ENCODE measurements around the gene TSFM. TPM values are rescaled to one million over a fixed set of nuclear protein-coding genes. Genes with fewer than 3 reads are reported as not detected.

Gene TSFM
- total RNA-seq, 4 donors from 2014 or later, result 18.5 to 37.2 (median 24.7) TPM

GRCh38 chr12:57836442-57837375 lies 54.1 kb downstream of the TSFM start:
- no peaks in the 10 kb centered on the region for H3K9me3 ChIP-seq
- TF ChIP-seq, protein P1, sequence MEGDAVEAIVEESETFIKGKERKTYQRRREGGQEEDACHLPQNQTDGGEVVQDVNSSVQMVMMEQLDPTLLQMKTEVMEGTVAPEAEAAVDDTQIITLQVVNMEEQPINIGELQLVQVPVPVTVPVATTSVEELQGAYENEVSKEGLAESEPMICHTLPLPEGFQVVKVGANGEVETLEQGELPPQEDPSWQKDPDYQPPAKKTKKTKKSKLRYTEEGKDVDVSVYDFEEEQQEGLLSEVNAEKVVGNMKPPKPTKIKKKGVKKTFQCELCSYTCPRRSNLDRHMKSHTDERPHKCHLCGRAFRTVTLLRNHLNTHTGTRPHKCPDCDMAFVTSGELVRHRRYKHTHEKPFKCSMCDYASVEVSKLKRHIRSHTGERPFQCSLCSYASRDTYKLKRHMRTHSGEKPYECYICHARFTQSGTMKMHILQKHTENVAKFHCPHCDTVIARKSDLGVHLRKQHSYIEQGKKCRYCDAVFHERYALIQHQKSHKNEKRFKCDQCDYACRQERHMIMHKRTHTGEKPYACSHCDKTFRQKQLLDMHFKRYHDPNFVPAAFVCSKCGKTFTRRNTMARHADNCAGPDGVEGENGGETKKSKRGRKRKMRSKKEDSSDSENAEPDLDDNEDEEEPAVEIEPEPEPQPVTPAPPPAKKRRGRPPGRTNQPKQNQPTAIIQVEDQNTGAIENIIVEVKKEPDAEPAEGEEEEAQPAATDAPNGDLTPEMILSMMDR (IDR thresholded peaks at IDR 0.05), result no peak
- TF ChIP-seq POLR2A (IDR thresholded peaks at IDR 0.05), result no peak
- 6 to 9% methylated on average over 10 to 12 of the region's 13 CpGs for WGBS, 2 donors
- intact Hi-C loops (cut with DNase I), result loop anchor here (10.0 kb wide), 1 partner anchor 52 kb away; the partner anchor contains the start of gene TSFM
- no peaks in the 10 kb centered on the region for H3K27me3 ChIP-seq
- H3K36me3 ChIP-seq, result no peaks in the 10 kb centered on the region
- H3K4me3 ChIP-seq, result peak overlapping the region in 2 of 4 donors; percentile 22 to 46
- H3K4me1 ChIP-seq, result peaks cover 81 to 100% (median 100%) of the 10 kb centered on the region in 3 donors
- peak overlapping the region; percentile 21 to 71 (median 61) for H3K27ac ChIP-seq
- DNase-seq, result no peak

DNA sequence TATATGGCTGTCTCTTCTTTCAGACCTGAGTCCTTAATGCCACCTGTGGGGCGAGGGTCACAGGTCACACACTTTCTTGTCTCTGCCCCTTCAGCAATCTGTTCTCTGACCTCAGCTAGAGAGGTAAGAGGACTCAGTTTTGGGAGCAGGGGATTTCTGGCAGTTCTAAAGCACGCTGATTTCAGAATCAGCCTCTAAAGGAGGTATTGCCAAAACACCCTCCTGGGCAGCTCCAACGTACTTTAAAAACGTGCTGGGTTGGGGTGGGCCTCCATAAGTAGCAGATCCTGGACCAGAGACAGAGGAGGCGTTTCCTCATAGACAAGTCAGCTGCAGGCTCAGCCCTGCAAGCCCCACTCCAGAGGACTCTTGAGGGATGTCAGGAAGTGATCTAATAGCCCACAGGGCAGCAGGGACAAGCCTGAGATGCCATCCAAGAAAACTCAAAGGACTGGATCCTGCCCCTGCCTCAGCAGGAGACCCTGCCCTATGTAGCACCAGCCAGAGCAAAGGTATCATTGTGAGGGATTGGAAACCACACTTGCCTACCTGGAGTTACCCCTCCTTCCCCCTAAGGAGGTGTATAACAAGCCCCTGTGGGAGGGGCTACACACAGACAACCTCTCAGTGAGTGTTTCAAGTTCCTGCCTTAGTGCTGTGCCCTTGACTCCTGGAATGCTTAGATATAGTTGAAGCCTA lies 55.4 kb downstream of the TSFM start:
- peak overlapping the region; percentile 7 to 71 (median 60) for H3K27ac ChIP-seq
- no peak for DNase-seq
- TF ChIP-seq, protein P1 (IDR thresholded peaks at IDR 0.05), result no peak
- no peak for TF ChIP-seq POLR2A (IDR thresholded peaks at IDR 0.05)
- no peaks in the 10 kb centered on the region for H3K36me3 ChIP-seq
- 3 to 30% methylated on average over 1 to 5 of the region's 5 CpGs for WGBS, 2 donors
- H3K9me3 ChIP-seq, result no peaks in the 10 kb centered on the region
- intact Hi-C loops (cut with DNase I), result loop anchor here (10.0 kb wide), 1 partner anchor 53 kb away; the partner anchor contains the start of gene TSFM
- no peaks in the 10 kb centered on the region for H3K27me3 ChIP-seq
- H3K4me3 ChIP-seq, result peak overlapping the region in 2 of 4 donors; percentile 4 to 22
- peaks cover 79 to 100% (median 100%) of the 10 kb centered on the region in 3 donors for H3K4me1 ChIP-seq

DNA sequence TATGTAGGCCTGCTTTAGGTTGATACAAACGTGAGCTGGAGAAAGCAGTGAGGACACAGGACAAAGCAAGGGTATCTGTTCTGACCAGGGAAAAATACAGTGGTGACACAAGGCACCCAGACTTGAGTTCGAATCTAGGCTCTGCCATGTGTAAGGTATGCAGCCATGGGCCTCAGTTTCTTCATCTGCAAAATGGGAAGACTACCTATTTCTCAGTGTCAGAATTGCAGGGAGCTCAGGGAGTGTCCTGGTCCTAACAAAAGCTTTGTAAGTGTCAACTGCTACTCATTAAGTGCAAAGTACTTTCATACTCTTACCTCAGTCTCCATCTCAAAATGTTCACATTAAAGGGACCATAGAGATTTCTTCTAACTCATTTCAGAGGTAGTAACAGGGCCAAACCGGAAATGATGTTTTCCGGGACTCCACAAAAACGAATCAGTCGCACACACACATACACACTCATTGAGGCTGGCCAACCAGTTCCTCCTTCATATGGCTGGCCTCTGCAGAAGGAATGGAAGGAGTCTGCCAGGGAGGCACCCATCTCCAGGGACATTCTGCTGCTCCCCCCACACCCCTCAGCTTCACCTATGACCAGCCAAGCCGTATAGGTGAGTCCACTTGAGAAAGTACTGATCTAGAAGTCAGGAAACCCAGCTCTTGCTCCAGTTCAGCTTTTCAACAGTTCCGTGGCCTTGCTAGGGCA lies 56.2 kb downstream of the TSFM start:
- H3K36me3 ChIP-seq, result no peaks in the 10 kb centered on the region
- peaks cover 84 to 100% (median 100%) of the 10 kb centered on the region in 3 donors for H3K4me1 ChIP-seq
- DNase-seq, result no peak
- H3K27ac ChIP-seq, result peak overlapping the region; percentile 7 to 71 (median 60)
- intact Hi-C loops (cut with DNase I), result loop anchor here (10.0 kb wide), 1 partner anchor 54 kb away; the partner anchor contains the start of gene TSFM
- H3K4me3 ChIP-seq, result peak overlapping the region in 2 of 4 donors; percentile 4 to 22
- 26 to 41% methylated on average over 8 of the region's 8 CpGs for WGBS, 2 donors
- TF ChIP-seq, protein P1 (IDR thresholded peaks at IDR 0.05), result no peak
- TF ChIP-seq POLR2A (IDR thresholded peaks at IDR 0.05), result no peak
- no peaks in the 10 kb centered on the region for H3K27me3 ChIP-seq
- no peaks in the 10 kb centered on the region for H3K9me3 ChIP-seq

- Histone ChIP-seq H3K36me3 (no peaks in the 10 kb centered on the region), H3K27me3 (no peaks in the 10 kb centered on the region), H3K4me3 (peak overlapping the region in 1 of 4 donors; percentile 36), H3K4me1 (peaks cover 84 to 100% (median 95%) of the 10 kb centered on the region in 3 donors), H3K27ac (peak overlapping the region in 2 of 4 donors; percentile 5 to 71), H3K9me3 (no peaks in the 10 kb centered on the region)
- DNase-seq, result no peak
- TF ChIP-seq, protein P1 (IDR thresholded peaks at IDR 0.05), result no peak
- TF ChIP-seq POLR2A (IDR thresholded peaks at IDR 0.05), result no peak
- intact Hi-C loops (cut with DNase I), result loop anchor here (10.0 kb wide), 1 partner anchor 55 kb away; the partner anchor contains the start of gene TSFM
- WGBS, 2 donors, result 39% methylated on average over 4 of the region's 5 CpGs; no CpG with 5 or more reads in 1 of the 2 donors
Measured at GRCh38 chr12:57839996-57840395, 57.4 kb downstream of the TSFM start.
